ENCODE results near the gene R3HDM2.

R3HDM2 gene

DNA sequence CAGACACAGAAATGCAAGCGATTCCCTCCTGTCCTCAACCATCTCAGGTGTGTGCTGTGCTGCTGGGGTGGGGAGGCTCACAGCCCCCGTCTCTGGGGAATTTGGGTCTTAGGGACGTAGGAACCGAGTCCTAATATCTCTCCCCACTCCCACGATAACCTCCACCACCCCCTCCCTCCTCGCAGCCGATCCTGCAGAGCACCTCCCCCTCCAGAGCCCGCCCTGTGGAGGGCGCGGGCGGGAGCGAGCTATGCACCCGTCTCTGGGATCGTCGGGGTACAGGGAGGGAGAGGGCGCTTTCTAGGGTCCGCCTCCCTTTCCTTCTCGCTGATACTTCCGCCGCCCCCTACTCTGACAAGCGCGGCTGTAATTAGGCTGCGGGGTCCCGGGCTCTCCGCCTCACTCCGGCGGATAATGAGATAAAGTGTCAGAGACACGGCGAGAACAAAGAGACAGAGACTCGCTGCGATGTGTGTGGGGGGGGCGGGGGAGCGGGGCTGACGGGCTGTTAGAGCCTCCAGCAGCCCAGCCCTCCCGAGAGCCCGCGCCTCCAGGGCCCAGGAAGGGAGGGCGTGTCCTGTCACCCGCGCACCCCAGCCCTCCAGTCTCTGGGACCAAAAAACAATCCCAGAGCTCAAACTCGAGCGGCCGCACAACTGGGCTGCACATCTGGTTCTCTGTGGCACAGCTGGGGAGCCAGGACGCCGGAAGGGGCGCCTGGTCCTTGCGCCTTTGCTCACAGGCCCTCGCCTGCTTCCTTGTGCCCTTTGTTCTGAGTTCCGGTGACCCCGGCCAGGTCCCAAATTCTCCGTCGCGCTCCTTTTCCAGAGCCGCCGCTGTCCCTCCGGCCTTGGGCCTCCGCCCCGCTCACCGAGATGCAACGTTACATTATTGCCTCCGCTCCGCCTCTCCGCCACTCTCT is 192.7 kb downstream of the R3HDM2 start:
- DNase-seq, result no peak

GRCh38 chr12:57237596-57237931 is 193.3 kb downstream of the R3HDM2 start:
- DNase-seq, result no peak

DNA sequence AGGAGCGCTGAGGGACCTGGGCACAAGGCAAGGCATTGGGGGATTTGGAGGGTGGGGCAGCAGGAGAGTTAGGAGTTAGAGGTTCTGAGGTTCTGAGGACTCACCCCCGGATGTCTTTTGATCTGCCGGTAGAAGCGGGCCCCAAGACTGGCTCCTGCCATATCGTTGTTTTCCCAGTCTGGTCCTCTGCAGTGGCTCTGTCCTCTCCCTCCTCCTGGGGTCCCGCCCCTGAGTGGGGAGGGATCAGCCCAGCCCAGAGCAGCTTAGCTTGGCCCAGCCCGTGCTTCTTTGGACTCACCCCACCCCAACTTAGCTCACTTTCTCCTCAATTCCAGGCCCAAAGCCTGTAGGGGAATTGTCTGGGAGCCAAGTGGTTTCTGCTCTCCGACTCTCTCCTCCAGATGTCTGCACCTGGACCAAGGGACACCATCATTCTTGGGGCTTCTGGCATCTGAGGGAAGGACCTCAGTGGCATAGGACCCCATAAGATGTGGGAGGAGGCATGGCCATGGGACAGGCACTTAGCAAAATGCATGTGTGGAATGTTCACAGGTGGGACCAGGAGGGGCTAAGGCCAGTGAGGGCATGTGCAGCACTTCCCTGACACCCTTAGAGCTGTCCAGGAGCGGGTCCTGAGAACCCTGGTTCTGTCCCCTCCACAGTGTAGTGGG is 193.8 kb downstream of the R3HDM2 start:
- DNase-seq, result no peak

DNA sequence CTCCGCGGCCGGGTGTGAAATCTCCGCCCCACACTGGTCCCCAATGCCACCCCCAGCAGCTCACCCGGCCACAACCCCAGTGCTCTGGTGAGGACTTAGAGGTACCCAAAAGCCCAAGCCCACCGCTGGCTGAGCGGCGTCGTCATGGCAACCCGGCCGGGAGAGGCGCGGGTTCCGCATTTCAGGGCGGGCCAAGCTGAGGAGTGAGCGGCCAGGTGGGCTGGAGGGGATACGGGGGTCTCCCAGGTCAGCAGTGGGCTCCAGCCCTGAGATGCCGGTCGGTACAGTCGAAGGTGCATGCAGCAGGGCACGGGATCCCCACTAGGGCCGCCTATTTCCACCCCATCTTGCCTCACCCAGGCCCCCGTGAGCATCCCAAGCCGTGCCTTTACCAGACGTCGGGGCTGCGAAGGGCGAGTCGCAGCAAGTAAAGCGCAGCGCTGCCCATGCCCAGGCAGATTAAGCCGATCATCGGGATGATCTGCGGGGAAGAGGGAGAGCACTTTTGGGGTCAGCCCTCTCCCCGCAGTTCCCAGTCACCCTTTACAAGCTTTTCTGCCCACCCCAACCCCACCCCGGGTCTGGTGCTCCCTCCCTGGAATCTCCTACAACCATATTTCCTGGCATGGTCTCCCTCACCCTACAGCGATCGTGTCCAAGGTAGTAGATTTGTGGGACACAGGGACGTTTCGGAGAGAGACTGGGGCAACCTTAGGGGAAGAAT is 194.5 kb downstream of the R3HDM2 start:
- no peak for DNase-seq

DNA sequence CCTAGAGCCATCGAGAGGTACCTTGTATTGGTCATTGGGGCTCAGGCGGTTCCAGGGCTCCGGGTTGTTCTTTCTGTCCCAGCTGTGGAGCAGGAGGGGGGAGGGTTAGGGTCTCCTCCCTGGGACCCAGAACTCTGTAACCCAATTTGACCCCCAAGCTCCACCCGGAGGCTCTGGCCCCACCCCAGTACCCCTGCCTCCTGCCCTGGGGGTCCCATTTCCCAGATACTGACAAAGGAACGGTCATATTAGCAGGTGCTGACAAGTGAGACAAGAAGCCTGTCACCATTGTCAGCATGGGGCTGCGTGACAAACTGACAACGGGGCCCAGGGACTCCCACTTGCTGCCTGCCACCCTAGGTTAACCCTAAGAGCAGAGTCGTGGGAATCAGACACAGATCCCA is 195.1 kb downstream of the R3HDM2 start:
- no peak for DNase-seq

DNA sequence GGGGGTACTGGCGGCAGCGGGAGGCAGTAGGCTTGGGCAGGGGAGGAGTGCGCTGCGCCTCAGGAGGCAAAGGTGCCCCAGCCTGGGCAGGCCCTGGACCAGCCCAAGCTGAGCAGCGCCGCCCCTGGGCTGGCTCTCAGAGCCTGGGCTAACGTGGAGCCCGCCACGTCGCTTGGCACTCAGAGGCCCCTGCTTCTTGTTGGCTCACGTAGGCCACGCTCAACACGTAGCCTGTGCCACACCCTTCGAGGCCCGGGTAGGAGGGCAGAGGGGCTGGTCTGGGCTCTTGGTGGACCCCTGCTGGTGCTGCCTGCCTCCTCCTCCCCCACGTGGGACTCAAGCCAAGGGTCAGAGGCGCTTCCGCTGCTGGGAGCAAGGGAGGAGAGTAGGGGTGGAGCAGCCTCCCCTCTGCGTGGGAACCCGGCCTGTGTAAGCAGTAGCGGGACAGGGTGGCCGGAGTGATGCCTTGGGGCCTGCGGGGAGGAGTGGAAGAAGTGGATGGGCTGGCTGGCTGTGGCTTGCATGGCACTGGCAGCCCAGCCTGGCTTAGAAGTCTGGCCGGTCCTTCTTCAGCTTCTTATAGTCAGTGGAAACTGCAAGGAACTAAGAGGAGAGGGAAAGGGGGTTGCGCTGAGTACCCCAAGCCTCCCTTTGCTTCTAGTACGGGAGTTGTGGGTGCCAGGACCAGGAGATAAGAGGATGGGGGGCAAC is 195.7 kb downstream of the R3HDM2 start:
- no peak for DNase-seq

DNA sequence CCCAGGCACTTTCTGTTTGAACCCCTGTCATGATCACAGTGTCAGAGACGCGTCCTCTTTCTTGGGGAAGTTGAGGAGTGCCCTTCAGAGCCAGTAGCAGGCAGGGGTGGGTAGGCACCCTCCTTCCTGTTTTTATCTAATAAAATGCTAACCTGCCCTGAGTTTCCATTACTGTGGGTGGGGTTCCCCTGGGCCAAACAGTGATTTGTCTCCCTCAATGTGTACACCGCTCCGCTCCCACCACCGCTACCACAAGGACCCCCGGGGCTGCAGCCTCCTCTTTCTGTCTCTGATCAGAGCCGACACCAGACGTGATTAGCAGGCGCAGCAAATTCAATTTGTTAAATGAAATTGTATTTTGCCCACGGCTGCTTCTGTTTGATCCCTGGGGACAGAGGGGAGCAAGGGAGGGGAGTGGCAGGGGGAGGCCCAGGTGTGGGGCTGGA is 196.2 kb downstream of the R3HDM2 start:
- no peak for DNase-seq

- DNase-seq, result no peak
Observed at GRCh38 chr12:57234233-57234570, 196.6 kb downstream of the R3HDM2 start.

- DNase-seq, result no peak
Observed at GRCh38 chr12:57233357-57234232, 197.2 kb downstream of the R3HDM2 start.

DNA sequence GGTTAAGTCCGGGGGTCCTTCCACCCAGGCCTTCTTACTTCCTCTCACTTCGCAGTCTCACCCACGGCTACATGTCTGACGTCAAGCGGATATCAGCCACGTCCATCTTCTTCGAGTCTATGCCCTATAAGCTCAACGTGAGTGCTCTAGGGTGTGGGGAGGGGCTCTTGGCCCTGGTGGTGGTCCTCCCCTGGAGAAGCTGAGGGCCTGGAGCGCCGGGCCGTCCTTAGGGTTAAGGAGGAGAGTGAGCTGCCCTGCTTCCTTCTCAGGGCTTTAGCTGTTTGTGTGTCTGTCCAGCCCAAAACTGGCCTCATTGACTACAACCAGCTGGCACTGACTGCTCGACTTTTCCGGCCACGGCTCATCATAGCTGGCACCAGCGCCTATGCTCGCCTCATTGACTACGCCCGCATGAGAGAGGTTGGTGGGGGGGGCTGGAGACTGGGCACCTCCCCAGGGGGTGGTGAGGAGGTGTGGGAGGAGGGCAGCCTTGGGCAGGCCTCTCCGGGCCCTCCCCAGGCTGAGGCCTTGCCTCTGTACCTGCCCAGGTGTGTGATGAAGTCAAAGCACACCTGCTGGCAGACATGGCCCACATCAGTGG is 198.6 kb downstream of the R3HDM2 start:
- DNase-seq, result no peak

GRCh38 chr12:57231276-57232021 is 199.4 kb downstream of the R3HDM2 start:
- no peak for DNase-seq

DNA sequence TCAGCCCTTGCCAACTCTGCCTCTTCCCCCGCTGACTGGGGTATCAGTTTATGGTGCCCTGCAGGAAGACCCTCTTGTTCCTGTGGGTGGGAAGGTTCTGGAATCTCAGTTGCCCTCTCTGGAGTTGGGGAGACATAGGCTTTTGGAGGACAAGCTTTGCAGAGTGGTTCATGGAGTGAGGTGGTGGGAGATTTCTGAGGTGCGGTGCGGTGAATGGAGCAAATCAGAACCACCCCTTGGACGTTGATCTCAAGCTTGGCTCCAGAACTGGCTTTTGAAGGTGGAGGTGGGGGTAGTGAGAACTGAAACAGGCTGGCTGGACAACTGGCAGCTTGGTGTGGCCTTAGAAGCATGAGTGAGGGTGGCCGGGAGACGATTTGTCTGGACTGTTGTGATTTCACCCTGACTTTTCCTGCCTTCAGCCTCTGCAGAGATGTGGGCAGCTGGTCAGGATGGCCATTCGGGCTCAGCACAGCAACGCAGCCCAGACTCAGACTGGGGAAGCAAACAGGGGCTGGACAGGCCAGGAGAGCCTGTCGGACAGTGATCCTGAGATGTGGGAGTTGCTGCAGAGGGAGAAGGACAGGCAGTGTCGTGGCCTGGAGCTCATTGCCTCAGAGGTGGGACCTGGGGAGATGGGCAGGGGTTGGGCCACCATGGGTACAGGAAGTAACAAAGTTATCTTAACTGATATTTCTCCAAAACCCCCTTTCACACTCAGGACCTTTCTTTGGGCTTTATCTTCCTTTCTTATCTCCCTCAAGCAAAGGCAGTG is 200.3 kb downstream of the R3HDM2 start:
- no peak for DNase-seq

GRCh38 chr12:57229634-57230380 is 201.0 kb downstream of the R3HDM2 start, which contains the start of gene SHMT2:
Gene SHMT2, plus strand, starts transcription at chr12:57229711. Its CDS starts 68 bp downstream, at chr12:57229779.
- peak; percentile 90 for DNase-seq

- no peak for DNase-seq
Observed at GRCh38 chr12:57229046-57229633, 201.7 kb downstream of the R3HDM2 start.

GRCh38 chr12:57227315-57228115 is 203.3 kb downstream of the R3HDM2 start:
- no peak for DNase-seq

DNA sequence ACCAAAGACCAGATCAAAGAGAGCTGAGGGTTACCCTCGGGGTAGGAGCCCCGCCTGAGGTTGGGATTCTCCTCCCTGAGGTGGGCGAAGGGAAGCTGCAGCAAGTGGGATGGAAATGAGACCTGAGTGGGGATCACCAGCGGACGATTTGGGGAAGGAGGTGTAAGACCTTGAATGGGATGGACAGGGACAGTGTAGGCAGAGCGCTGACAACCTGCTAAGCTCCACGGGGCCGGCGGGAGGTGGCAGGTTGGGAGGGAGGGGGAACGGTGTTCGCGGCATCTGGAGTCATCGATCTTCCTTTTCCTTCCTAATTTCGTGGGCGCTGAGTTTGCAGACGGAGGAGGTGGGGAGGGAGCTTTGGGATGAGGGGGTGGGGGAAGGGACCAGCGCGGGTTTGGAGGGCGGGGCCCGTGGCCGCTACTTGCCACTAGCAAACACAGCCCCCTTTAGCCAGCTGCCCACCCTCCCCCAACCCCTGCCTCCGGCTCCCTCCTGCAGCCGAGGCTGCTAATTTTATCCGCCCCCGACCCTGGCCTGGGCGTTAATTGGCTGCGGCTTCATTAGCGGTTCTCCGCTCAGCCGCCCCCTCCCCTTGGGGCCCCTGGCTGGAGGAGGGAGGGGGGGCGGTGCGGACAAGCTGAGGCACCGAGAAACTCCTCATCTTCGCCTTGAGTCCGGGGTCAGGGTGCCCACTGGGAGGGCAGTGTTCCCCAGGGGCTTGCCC is 204.1 kb downstream of the R3HDM2 start:
- DNase-seq, result no peak

DNA sequence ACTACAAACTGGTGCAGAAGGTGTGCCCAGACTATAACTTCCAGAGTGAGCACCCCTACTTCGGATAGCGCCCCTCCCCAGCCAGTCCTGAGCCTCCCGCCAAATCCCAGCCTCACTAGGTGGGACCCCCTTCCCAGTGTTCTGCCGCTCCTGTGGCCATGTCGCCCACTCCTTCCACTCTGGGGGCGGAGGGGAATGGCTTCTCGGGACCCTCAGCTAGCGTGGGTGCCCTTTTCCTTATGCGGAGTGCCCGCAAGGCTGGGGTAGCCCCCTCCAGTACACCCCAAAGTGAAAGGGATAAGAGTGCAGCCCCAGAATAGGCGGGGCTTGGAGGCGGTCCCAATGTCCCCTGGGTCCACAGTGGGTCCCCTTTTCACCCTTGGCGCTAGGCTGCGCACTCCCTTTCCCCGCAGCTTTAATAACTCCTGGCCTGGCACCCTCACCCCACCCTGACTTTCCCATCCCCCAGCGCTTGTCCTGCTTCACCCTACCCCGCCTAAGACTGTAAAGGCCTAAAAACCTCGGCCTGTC is 205.1 kb downstream of the R3HDM2 start:
- DNase-seq, result no peak
